ENCODE measurements around the gene NOL4L. TPM values are rescaled to one million over a fixed set of nuclear protein-coding genes. Genes with fewer than 3 reads are reported as not detected.

The NOL4L gene
- total and polyA plus RNA-seq, 2 experiments from 2014 or later, result 38.8 to 39.2 TPM

DNA sequence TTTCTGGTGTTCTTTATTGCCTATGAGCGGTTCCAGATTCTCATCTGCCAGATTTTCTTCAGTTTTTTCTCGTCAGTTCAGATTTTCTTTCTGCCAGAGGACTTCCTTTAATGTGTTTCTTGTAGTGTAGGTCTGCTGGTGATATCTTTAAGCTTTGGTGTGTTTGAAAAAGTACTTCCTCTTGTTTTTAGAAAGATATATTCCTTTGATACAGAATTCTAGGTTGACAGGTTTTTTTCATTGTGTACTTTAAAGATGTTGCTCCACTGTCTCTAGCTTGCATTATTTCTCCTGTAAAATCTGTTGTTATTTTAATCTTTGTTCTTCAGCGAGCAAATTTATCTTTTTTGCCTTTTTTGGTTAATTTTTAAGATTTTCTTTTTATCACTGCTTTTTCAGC, 190.1 kb downstream of the NOL4L start:
- no peaks in the 10 kb centered on the region for H3K27me3 Mint-ChIP-seq (ENCODE audit: insufficient read depth, low read depth, poor library complexity)
- no peaks in the 10 kb centered on the region for H3K4me1 ChIP-seq (ENCODE audit: insufficient read depth)
- no peak overlapping the region for H2AFZ ChIP-seq
- no peaks in the 10 kb centered on the region for H3K4me1 Mint-ChIP-seq
- H3K27ac Mint-ChIP-seq, result no peak overlapping the region
- no peak overlapping the region for H3K4me3 Mint-ChIP-seq
- no peaks in the 10 kb centered on the region for H3F3A ChIP-seq (replicated peaks; ENCODE audit: low read depth)
- no peaks in the 10 kb centered on the region for H3K9me2 ChIP-seq (ENCODE audit: insufficient read depth)
- ATAC-seq, result no peak
- no peak for DNase-seq (ENCODE audit: low spot score)
- peaks cover 19% of the 10 kb centered on the region for H4K20me1 ChIP-seq (replicated peaks; ENCODE audit: insufficient read depth)
- H3K4me2 ChIP-seq, result no peak overlapping the region
- TF ChIP-seq JUNB (IDR thresholded peaks at IDR 0.05; ENCODE audit: unreplicated experiment) (no peak), ZNF331 (CRISPR knock-in tag; IDR thresholded peaks at IDR 0.05; ENCODE audit: low read depth) (no peak), STAT1 (IDR thresholded peaks at IDR 0.05; ENCODE audit: unreplicated experiment) (no peak), EZH2phosphoT487 (IDR thresholded peaks at IDR 0.05; ENCODE audit: unreplicated experiment) (no peak), ETS1 (IDR thresholded peaks at IDR 0.05) (no peak), POLR2AphosphoS5 (IDR thresholded peaks at IDR 0.05; ENCODE audit: low read depth) (no peak), NANOG (IDR thresholded peaks at IDR 0.05; ENCODE audit: borderline replicate concordance) (no peak), CREB1 (CRISPR knock-in tag; IDR thresholded peaks at IDR 0.05; ENCODE audit: low read depth) (no peak), EZH2 (IDR thresholded peaks at IDR 0.05; ENCODE audit: low read depth, unreplicated experiment) (no peak), CTCF (conservative IDR thresholded peaks at IDR 0.05; ENCODE audit: low read depth in 2 of 2) (no peak), ZNF114 (CRISPR knock-in tag; IDR thresholded peaks at IDR 0.05) (no peak), ZNF462 (CRISPR knock-in tag; IDR thresholded peaks at IDR 0.05) (no peak)
- TF ChIP-seq, protein P1, sequence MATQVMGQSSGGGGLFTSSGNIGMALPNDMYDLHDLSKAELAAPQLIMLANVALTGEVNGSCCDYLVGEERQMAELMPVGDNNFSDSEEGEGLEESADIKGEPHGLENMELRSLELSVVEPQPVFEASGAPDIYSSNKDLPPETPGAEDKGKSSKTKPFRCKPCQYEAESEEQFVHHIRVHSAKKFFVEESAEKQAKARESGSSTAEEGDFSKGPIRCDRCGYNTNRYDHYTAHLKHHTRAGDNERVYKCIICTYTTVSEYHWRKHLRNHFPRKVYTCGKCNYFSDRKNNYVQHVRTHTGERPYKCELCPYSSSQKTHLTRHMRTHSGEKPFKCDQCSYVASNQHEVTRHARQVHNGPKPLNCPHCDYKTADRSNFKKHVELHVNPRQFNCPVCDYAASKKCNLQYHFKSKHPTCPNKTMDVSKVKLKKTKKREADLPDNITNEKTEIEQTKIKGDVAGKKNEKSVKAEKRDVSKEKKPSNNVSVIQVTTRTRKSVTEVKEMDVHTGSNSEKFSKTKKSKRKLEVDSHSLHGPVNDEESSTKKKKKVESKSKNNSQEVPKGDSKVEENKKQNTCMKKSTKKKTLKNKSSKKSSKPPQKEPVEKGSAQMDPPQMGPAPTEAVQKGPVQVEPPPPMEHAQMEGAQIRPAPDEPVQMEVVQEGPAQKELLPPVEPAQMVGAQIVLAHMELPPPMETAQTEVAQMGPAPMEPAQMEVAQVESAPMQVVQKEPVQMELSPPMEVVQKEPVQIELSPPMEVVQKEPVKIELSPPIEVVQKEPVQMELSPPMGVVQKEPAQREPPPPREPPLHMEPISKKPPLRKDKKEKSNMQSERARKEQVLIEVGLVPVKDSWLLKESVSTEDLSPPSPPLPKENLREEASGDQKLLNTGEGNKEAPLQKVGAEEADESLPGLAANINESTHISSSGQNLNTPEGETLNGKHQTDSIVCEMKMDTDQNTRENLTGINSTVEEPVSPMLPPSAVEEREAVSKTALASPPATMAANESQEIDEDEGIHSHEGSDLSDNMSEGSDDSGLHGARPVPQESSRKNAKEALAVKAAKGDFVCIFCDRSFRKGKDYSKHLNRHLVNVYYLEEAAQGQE (IDR thresholded peaks at IDR 0.05; ENCODE audit: unreplicated experiment), result no peak
- H3K79me2 ChIP-seq (replicated peaks; ENCODE audit: insufficient read depth), result no peaks in the 10 kb centered on the region
- H3K9me3 Mint-ChIP-seq, result no peaks in the 10 kb centered on the region
- H3K4me3 ChIP-seq, result no peak overlapping the region
- H3K36me3 ChIP-seq (ENCODE audit: insufficient read depth), result no peaks in the 10 kb centered on the region
- no peak overlapping the region for H3K27ac ChIP-seq (ENCODE audit: low read depth)
- no peaks in the 10 kb centered on the region for H3K27me3 ChIP-seq (ENCODE audit: insufficient read depth)
- H3K36me3 Mint-ChIP-seq (ENCODE audit: low read depth), result no peaks in the 10 kb centered on the region

Data from GM23338 (cell line).